ENCODE results near the gene MYOM1. TPM values are rescaled to one million over a fixed set of nuclear protein-coding genes. Genes with fewer than 3 reads are reported as not detected.

The MYOM1 gene
- total RNA-seq, 1 donor from 2014 or later, result 2.0 TPM

- H3K9me3 Mint-ChIP-seq, result no peaks in the 10 kb centered on the region
- DNase-seq (ENCODE audit: extremely low spot score, unreplicated experiment), result no peak
- no peak overlapping the region for H3K4me3 Mint-ChIP-seq
- peaks cover 4% of the 10 kb centered on the region for H3K27me3 Mint-ChIP-seq
- TF ChIP-seq CTCF (conservative IDR thresholded peaks at IDR 0.05), result no peak
- peaks cover 33% of the 10 kb centered on the region for H3K4me1 Mint-ChIP-seq (ENCODE audit: unreplicated experiment)
- no peak overlapping the region for H3K27ac Mint-ChIP-seq
- no peaks in the 10 kb centered on the region for H3K36me3 Mint-ChIP-seq
These were observed 130.2 kb downstream of the MYOM1 start for GRCh38 chr18:3089579-3089978.

GRCh38 chr18:3088449-3088848 is 131.3 kb downstream of the MYOM1 start:
- Mint-ChIP-seq H3K36me3 (no peaks in the 10 kb centered on the region), H3K9me3 (no peaks in the 10 kb centered on the region), H3K4me3 (no peak overlapping the region), H3K27ac (peak overlapping the region; percentile 3), H3K27me3 (peaks cover 4% of the 10 kb centered on the region), H3K4me1 (ENCODE audit: unreplicated experiment) (peaks cover 38% of the 10 kb centered on the region)
- no peak for TF ChIP-seq CTCF (conservative IDR thresholded peaks at IDR 0.05)
- DNase-seq (ENCODE audit: extremely low spot score, unreplicated experiment), result no peak

GRCh38 chr18:3086871-3087270 is 132.9 kb downstream of the MYOM1 start:
- no peak for DNase-seq (ENCODE audit: extremely low spot score, unreplicated experiment)
- H3K36me3 Mint-ChIP-seq, result no peaks in the 10 kb centered on the region
- no peaks in the 10 kb centered on the region for H3K27me3 Mint-ChIP-seq
- TF ChIP-seq CTCF (conservative IDR thresholded peaks at IDR 0.05), result no peak
- H3K9me3 Mint-ChIP-seq, result no peaks in the 10 kb centered on the region
- H3K4me3 Mint-ChIP-seq, result no peak overlapping the region
- no peak overlapping the region for H3K27ac Mint-ChIP-seq
- H3K4me1 Mint-ChIP-seq (ENCODE audit: unreplicated experiment), result peaks cover 49% of the 10 kb centered on the region

- no peaks in the 10 kb centered on the region for H3K36me3 Mint-ChIP-seq
- H3K4me1 Mint-ChIP-seq (ENCODE audit: unreplicated experiment), result peaks cover 55% of the 10 kb centered on the region
- no peak for DNase-seq (ENCODE audit: extremely low spot score, unreplicated experiment)
- H3K27ac Mint-ChIP-seq, result no peak overlapping the region
- H3K27me3 Mint-ChIP-seq, result no peaks in the 10 kb centered on the region
- H3K4me3 Mint-ChIP-seq, result no peak overlapping the region
- TF ChIP-seq CTCF (conservative IDR thresholded peaks at IDR 0.05), result no peak
- no peaks in the 10 kb centered on the region for H3K9me3 Mint-ChIP-seq
These were observed 134.2 kb downstream of the MYOM1 start for GRCh38 chr18:3085612-3086011.

- H3K27ac Mint-ChIP-seq, result peak overlapping the region; percentile 26
- no peaks in the 10 kb centered on the region for H3K36me3 Mint-ChIP-seq
- H3K27me3 Mint-ChIP-seq, result no peaks in the 10 kb centered on the region
- no peak for TF ChIP-seq CTCF (conservative IDR thresholded peaks at IDR 0.05)
- no peak overlapping the region for H3K4me3 Mint-ChIP-seq
- peaks cover 56% of the 10 kb centered on the region for H3K4me1 Mint-ChIP-seq (ENCODE audit: unreplicated experiment)
- DNase-seq (ENCODE audit: extremely low spot score, unreplicated experiment), result no peak
- no peaks in the 10 kb centered on the region for H3K9me3 Mint-ChIP-seq
These were observed 135.6 kb downstream of the MYOM1 start for GRCh38 chr18:3084206-3084605.

GRCh38 chr18:3083766-3084165 is 136.0 kb downstream of the MYOM1 start:
- no peaks in the 10 kb centered on the region for H3K27me3 Mint-ChIP-seq
- DNase-seq (ENCODE audit: extremely low spot score, unreplicated experiment), result no peak
- H3K36me3 Mint-ChIP-seq, result no peaks in the 10 kb centered on the region
- H3K9me3 Mint-ChIP-seq, result no peaks in the 10 kb centered on the region
- H3K4me1 Mint-ChIP-seq (ENCODE audit: unreplicated experiment), result peaks cover 58% of the 10 kb centered on the region
- peak overlapping the region; percentile 26 for H3K27ac Mint-ChIP-seq
- no peak overlapping the region for H3K4me3 Mint-ChIP-seq
- TF ChIP-seq CTCF (conservative IDR thresholded peaks at IDR 0.05), result no peak
